ENCODE measurements around the gene CALCOCO1. TPM values are rescaled to one million over a fixed set of nuclear protein-coding genes. Genes with fewer than 3 reads are reported as not detected.
"Not testable (repeated sequence)": the region's sequence is repeated elsewhere in the genome, so short reads cannot be mapped to it uniquely, and the experiment has no call there.

CALCOCO1 gene
- total RNA-seq, 1 donor from 2014 or later, result 101 TPM

DNA sequence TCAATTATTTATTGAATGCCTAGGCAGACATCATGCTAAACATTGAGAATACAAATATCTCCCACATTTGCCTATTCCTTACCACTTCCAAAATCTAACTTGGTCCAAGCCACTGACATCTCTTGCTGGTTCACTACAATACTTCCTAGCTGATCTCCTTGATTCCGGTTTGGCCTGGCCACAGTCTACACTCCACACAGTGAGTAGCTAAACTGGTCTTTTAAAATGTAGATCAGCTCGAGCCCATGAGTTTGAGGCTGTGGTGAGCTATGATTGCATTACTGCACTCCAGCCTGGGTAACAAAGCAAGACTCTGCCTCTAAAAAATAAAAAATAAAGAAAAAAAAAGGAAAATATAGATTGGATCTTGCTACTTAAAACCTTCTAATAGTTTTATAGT is 43.8 kb downstream of the CALCOCO1 start:
- H3K36me3 Mint-ChIP-seq (ENCODE audit: insufficient read depth), result no peaks in the 10 kb centered on the region
- H3K4me1 Mint-ChIP-seq (ENCODE audit: low read depth), result peaks cover 6% of the 10 kb centered on the region
- no peaks in the 10 kb centered on the region for H3K9me3 Mint-ChIP-seq (ENCODE audit: low read depth)
- H3K4me3 Mint-ChIP-seq (ENCODE audit: low read depth), result no peak overlapping the region
- peaks cover 20% of the 10 kb centered on the region for H3K27me3 Mint-ChIP-seq
- no peak overlapping the region for H3K27ac Mint-ChIP-seq
- no peak for DNase-seq (ENCODE audit: low spot score, unreplicated experiment)
- no peak for TF ChIP-seq CTCF (IDR thresholded peaks at IDR 0.05; ENCODE audit: unreplicated experiment)

DNA sequence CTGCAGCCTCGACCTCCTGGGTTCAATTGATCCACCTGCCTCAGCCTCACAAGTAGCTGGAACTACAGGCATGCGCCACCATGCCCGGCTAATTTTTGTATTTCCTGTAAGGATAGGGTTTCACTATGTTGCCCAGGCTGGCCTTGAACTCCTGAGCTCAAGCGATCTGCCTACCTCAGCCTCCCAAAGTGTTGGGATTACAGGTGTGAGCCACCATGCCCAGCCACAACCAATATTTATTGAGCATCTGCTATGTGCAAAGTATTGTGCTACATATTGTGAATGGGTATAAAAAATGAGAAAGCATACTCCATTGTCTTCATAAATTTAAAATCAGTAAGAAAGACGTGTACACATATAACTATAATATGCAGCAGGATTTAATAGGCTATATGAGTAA is 47.2 kb downstream of the CALCOCO1 start:
- not testable (repeated sequence) for DNase-seq (ENCODE audit: low spot score, unreplicated experiment); H3K9me3 Mint-ChIP-seq (ENCODE audit: low read depth); H3K36me3 Mint-ChIP-seq (ENCODE audit: insufficient read depth); H3K4me3 Mint-ChIP-seq (ENCODE audit: low read depth); H3K27ac Mint-ChIP-seq
- H3K4me1 Mint-ChIP-seq (ENCODE audit: low read depth), result peaks cover 17% of the 10 kb centered on the region
- peaks cover 19% of the 10 kb centered on the region for H3K27me3 Mint-ChIP-seq

DNA sequence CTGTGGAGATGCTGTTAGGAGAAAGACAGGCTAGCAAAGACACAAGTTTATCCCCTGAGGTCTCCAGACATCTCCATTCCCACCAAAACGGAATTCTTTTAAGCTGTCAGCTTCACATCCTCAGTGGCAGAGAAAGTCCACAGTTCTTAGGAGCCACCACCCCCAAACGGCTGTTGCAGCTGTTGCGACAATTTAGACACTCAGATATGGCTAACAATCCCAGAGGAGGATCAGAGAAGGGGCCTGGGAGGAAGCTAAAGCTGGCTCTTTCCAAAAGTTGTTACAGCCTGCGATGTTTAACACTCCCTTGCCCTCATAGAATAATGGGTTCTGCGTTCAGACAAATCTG is 49.5 kb downstream of the CALCOCO1 start:
- DNase-seq (ENCODE audit: low spot score, unreplicated experiment), result no peak
- H3K27me3 Mint-ChIP-seq, result peaks cover 13% of the 10 kb centered on the region
- H3K4me3 Mint-ChIP-seq (ENCODE audit: low read depth), result peak overlapping the region; percentile 91
- H3K36me3 Mint-ChIP-seq (ENCODE audit: insufficient read depth), result peaks cover 6% of the 10 kb centered on the region
- no peak for TF ChIP-seq CTCF (IDR thresholded peaks at IDR 0.05; ENCODE audit: unreplicated experiment)
- H3K9me3 Mint-ChIP-seq (ENCODE audit: low read depth), result no peaks in the 10 kb centered on the region
- H3K27ac Mint-ChIP-seq, result peak overlapping the region; percentile 59
- H3K4me1 Mint-ChIP-seq (ENCODE audit: low read depth), result peaks cover 24% of the 10 kb centered on the region

GRCh38 chr12:53677016-53677799 is 50.0 kb downstream of the CALCOCO1 start:
- DNase-seq (ENCODE audit: low spot score, unreplicated experiment), result no peak
- TF ChIP-seq CTCF (IDR thresholded peaks at IDR 0.05; ENCODE audit: unreplicated experiment), result no peak
- H3K36me3 Mint-ChIP-seq (ENCODE audit: insufficient read depth), result peaks cover 9% of the 10 kb centered on the region
- H3K4me3 Mint-ChIP-seq (ENCODE audit: low read depth), result peak overlapping the region; percentile 91
- no peaks in the 10 kb centered on the region for H3K9me3 Mint-ChIP-seq (ENCODE audit: low read depth)
- H3K4me1 Mint-ChIP-seq (ENCODE audit: low read depth), result peaks cover 24% of the 10 kb centered on the region
- H3K27me3 Mint-ChIP-seq, result peaks cover 13% of the 10 kb centered on the region
- peak overlapping the region; percentile 97 for H3K27ac Mint-ChIP-seq

GRCh38 chr12:53676656-53677015 is 50.6 kb downstream of the CALCOCO1 start:
- H3K9me3 Mint-ChIP-seq (ENCODE audit: low read depth), result no peaks in the 10 kb centered on the region
- peak; percentile 18 for DNase-seq (ENCODE audit: low spot score, unreplicated experiment)
- peak overlapping the region; percentile 91 for H3K4me3 Mint-ChIP-seq (ENCODE audit: low read depth)
- peaks cover 13% of the 10 kb centered on the region for H3K27me3 Mint-ChIP-seq
- TF ChIP-seq CTCF (IDR thresholded peaks at IDR 0.05; ENCODE audit: unreplicated experiment), result no peak
- peak overlapping the region; percentile 97 for H3K27ac Mint-ChIP-seq
- peaks cover 24% of the 10 kb centered on the region for H3K4me1 Mint-ChIP-seq (ENCODE audit: low read depth)
- H3K36me3 Mint-ChIP-seq (ENCODE audit: insufficient read depth), result peaks cover 10% of the 10 kb centered on the region
